ENCODE results near the gene FAM111B. TPM values are rescaled to one million over a fixed set of nuclear protein-coding genes. Genes with fewer than 3 reads are reported as not detected.
"Not testable (repeated sequence)": the region's sequence is repeated elsewhere in the genome, so short reads cannot be mapped to it uniquely, and the experiment has no call there.

FAM111B gene
- total and polyA plus RNA-seq, 2 of the 4 experiments (the other 2 are of a cell fraction): 3.2 to 9.3 TPM

GRCh38 chr11:59095972-59096575, 11.0 kb upstream of the FAM111B start:
- dilution Hi-C loops (cut with HindIII; ENCODE audit: low sequenced_read_pairs, unreplicated experiment); POLR2A ChIA-PET (ENCODE audit: unreplicated experiment); H3K4me1 ChIP-seq (ENCODE audit: control insufficient read depth, insufficient read depth, low read length); H3K56ac ChIP-seq (ENCODE audit: extremely low read depth, insufficient read depth, low read length); H3K27ac ChIP-seq (ENCODE audit: insufficient read depth, low read length); H3K36me3 ChIP-seq (ENCODE audit: control insufficient read depth, insufficient read depth, low read length); in situ Hi-C loops (cut with MboI; ENCODE audit: low sequenced_read_pairs); H3K79me1 ChIP-seq (ENCODE audit: low read depth in 1 of 2, low read length in 2 of 2); DNase-seq; H2BK20ac ChIP-seq (ENCODE audit: low read depth, low read length); H3K9me1 ChIP-seq (ENCODE audit: insufficient read depth, low read length); BruUV-seq (replicated peaks); ATAC-seq (ENCODE audit: low read depth); H2AK9ac ChIP-seq (replicated peaks; ENCODE audit: low read depth, low read length, poor library complexity); H2BK5ac ChIP-seq (ENCODE audit: low read depth, low read length, poor library complexity, severe bottlenecking); H4K20me1 ChIP-seq (ENCODE audit: insufficient read depth, low read length); H3K9ac ChIP-seq (ENCODE audit: low read depth, low read length); intact Hi-C loops (cut with micrococcal nuclease); H3K4me2 ChIP-seq (ENCODE audit: low read depth, low read length); H3K4ac ChIP-seq (ENCODE audit: low read depth, low read length); H3K9me3 ChIP-seq (ENCODE audit: control insufficient read depth, insufficient read depth, low read length); H2BK15ac ChIP-seq (ENCODE audit: low read depth, low read length); H3K14ac ChIP-seq (replicated peaks; ENCODE audit: low read depth, low read length); H4K8ac ChIP-seq (ENCODE audit: low read depth in 2 of 2, low read length in 2 of 2); H3K27me3 ChIP-seq (ENCODE audit: control insufficient read depth, insufficient read depth, low read length); H3K23ac ChIP-seq (ENCODE audit: low read depth, low read length); H2AFZ ChIP-seq (replicated peaks; ENCODE audit: low read length, poor library complexity); H4K5ac ChIP-seq (ENCODE audit: low read depth, low read length); H4K91ac ChIP-seq (ENCODE audit: insufficient read depth, low read depth, low read length); H3K18ac ChIP-seq (ENCODE audit: low read depth, low read length); H2AK5ac ChIP-seq (ENCODE audit: low read depth, low read length); H2BK120ac ChIP-seq (ENCODE audit: low read depth, low read length); H3K4me3 ChIP-seq (ENCODE audit: insufficient read depth, low read depth, low read length): not testable (repeated sequence)
- CTCF ChIA-PET: interaction anchor here (0.6 to 2.9 kb wide), 2 partner anchors 19 to 40 kb away, joined by 4 to 8 read pairs; no protein-coding TSS in a partner anchor
- WGBS, 2 experiments (ENCODE audit: extremely low coverage in 2 of 2, insufficient read length in 1 of 2): no CpG with 5 or more reads among the region's 5 CpGs
